GM19438 (cell line): Measurements from ENCODE around the gene GJB5.

Experiments
- ATAC-seq: cut with Tn5 transposase; IDR thresholded peaks from one replicate; pipeline ENCODE4 v1.9.1; 2021; ENCODE audit warnings: low read depth; ENCODE audit not compliant: unreplicated experiment

GJB5 gene

GRCh38 chr1:34792868-34793727 lies 38.3 kb downstream of the GJB5 start, which contains the start of gene GJA4:
TSS of gene GJA4 (plus strand) at chr1:34792999. CDS start at chr1:34794214, 1,215 bp downstream.
- ATAC-seq = no peak

DNA sequence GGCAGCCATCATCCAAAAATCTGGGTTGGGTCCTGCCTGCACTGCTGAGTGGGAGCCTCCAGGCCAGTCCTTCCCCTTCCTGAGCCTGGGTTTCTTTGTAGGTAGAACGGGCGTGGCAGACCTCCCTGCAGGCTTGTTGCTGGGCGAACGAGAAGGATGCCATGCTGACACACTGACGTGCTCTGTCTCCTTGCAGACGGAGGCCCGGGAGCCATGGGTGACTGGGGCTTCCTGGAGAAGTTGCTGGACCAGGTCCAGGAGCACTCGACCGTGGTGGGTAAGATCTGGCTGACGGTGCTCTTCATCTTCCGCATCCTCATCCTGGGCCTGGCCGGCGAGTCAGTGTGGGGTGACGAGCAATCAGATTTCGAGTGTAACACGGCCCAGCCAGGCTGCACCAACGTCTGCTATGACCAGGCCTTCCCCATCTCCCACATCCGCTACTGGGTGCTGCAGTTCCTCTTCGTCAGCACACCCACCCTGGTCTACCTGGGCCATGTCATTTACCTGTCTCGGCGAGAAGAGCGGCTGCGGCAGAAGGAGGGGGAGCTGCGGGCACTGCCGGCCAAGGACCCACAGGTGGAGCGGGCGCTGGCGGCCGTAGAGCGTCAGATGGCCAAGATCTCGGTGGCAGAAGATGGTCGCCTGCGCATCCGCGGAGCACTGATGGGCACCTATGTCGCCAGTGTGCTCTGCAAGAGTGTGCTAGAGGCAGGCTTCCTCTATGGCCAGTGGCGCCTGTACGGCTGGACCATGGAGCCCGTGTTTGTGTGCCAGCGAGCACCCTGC lies 39.3 kb downstream of the GJB5 start:
- ATAC-seq = no peak

- ATAC-seq = no peak
Observed at GRCh38 chr1:34794790-34795180, 39.9 kb downstream of the GJB5 start.

DNA sequence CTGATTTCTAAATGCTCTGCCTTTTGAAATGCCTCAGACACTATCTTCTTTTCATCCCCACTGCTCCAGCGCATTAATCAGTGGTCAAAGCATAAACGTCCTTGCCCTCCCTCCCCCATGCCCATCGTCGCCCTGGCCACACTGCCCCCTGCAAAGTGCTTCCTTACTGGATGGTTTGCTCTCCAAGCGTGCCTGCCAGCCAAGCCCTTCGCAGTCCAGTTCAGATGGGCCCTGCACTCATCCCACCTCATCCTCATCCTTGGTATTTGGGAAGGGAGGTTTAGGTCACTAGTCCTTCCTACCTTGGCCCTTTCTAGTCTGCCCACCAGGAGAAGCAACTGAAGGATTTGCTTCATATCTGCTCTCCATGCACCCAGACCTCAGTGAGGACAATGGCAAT lies 41.1 kb downstream of the GJB5 start:
- ATAC-seq = no peak

GRCh38 chr1:34796990-34797389 lies 42.1 kb downstream of the GJB5 start:
- ATAC-seq = no peak

DNA sequence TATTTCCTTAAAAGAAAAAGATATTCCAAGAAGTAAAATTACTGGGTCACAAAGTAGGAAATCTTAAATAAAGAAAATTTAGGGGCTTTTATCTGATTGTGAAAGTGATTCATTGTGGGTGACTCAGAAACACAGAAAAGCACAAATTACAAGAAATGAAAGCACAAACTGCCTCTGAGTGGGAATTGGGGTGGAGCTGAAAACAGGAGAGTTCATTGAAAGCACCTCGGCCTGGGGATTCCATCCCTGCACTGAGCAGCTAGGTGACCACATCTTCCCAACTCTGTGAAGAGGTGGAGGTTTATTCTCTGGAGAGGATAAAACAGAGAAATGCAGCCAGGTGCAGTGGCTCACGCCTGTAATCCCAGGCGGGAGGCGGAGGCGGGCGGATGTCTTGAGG lies 45.4 kb downstream of the GJB5 start:
- ATAC-seq = no peak

DNA sequence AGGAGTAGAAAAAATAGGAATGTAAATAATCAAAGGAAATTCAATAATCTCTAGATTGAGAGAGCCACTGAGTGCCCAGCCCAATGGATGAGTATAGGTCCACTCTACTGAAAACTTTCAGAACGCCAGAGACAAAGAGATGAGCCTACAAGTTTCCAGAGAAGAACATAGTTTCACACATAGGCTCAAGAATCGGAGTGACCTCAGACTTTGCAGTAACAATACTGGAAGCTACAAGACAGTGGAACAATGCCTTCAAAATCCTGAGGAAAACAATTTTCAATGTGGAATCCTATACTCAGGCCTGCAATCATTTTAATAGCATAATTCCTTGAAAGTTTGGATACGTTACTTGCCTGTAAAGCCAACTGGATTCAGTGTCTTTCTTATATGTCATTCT lies 48.9 kb downstream of the GJB5 start:
- ATAC-seq = no peak

- no peak for ATAC-seq
Observed at GRCh38 chr1:34806396-34806795, 51.5 kb downstream of the GJB5 start.
